OCI-LY3 (cell line): ENCODE measurements around the gene SLC22A15.

ENCODE experiments used
- CTCF ChIP-seq: fragments of 200-600, 300-600 bp; sonication (generic); IDR thresholded peaks from 2 replicates; pipeline ENCODE4 v1.5.1; 2014; ENCODE audit warnings: antibody characterized with exemption, low read length, low read depth
- EZH2phosphoT487 ChIP-seq: fragments of 200-600 bp; shearing (Covaris generic); IDR thresholded peaks from 2 replicates; pipeline ENCODE4 v1.6.1; 2018; ENCODE audit warnings: antibody characterized with exemption, mixed run types, low read depth

- no peak for TF ChIP-seq CTCF
- no peak for TF ChIP-seq EZH2phosphoT487
Observed at GRCh38 chr1:115929881-115930280, 46.4 kb upstream of the SLC22A15 start.
